ENCODE measurements around the gene FHOD3.

FHOD3 gene

DNA sequence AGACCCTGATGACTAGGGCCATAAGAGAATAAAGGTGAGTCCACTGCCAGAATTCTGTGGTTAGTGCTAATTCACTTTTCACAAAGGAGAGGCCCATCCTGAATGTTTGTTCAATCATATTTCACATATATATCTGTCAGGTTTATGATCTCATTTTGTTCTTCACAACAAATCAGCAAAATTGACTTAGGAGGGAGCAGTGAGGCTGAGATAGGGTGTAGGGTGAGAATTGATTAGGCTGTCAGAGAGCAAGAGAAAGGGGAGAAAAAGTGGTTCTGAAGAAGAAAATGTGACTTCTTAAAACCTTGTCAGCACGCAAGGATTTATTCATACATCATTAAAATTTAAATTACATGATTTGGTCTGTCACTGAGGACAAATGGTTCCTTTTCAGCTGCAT is 117.7 kb downstream of the FHOD3 start:
- no peak for DNase-seq

DNA sequence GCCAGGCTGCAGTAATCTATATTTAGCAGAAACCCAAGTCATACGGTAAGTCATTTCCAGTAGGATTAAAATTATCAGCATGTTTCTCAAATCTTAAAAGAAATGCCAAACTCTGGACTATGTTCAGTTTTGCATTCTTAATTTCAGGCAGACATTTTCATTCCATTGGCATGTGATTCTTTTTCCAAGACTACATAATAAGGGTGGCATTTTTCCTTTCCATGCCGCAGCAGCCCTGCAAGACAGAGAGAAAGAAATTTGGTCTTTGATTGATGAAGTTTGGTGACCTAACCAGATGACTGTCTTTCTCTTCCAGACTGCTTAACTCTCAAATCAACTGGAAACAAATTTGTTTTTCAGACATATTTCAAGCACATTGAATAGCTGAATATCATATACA is 118.1 kb downstream of the FHOD3 start:
- no peak for DNase-seq

GRCh38 chr18:36419188-36419899 is 121.8 kb downstream of the FHOD3 start:
- no peak for DNase-seq

GRCh38 chr18:36419900-36420531 is 122.5 kb downstream of the FHOD3 start:
- no peak for DNase-seq

GRCh38 chr18:36420826-36421225 is 123.3 kb downstream of the FHOD3 start:
- no peak for DNase-seq

DNA sequence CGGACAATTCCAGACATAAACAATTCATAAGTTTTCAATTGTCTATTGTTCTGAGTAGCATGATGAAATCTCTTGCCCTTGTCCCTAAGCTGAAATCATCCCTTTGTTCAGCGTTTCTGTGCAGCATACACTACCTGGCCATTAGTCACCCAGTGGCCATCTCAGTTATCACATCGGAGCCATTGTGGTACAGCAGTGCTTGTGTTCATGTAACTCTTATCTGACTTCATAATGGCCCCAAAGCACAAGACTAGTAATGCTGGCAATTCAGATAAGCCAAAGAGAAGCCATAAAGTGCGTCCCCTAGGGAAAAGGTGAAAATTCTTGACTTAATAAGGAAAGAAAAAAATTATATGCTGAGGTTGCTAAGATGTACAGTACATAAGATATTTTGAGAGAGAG is 127.2 kb downstream of the FHOD3 start:
- DNase-seq: no peak

DNA sequence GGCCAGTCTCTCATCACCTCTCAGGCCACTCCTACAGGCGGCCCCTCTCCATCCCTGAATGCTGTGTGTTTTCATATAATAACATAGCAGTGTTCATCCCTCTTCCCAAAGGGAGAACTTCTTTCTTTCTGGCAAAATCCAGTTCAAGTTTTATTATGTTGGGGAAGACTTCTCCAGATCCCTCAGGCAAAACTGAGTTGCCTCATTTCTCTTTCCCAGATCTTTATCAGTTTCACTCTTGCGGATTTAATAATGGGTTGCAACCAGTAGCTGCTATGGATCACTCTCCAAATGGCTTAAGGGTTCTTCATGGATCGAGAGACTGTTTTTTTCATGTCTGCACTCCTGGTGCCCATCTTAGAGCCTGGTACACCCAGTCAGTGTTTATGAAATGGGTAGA is 129.9 kb downstream of the FHOD3 start:
- DNase-seq: no peak

GRCh38 chr18:36427831-36428230 is 130.3 kb downstream of the FHOD3 start:
- no peak for DNase-seq

DNA sequence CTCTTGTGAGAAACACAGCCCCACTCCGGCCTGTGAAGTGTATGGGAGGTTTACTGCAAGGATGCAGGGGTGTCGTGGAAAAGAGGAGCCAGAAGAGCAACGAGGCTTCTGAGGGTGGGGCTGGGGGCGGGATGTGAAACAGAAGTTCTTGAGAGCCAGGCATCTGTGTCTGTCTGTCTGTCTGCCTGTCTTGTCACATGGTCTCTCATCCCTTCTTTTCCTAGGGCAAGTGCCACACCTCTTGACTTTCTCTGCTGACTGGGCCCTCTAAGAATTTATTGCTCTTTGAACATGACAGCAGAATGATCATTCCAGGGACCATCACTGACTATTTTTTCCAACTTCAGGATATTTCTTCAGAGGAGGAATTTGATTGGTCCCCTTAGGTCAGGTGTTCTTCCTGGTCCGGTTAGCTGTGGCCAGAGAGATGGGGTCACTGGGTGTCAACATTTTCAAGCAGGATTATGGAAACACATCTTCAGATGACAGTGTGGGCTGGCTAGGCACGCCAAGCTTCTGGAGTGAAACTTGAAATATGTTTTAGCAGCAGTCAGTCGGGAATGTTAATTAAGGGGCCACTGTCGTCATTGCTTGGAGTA is 131.0 kb downstream of the FHOD3 start:
- no peak for DNase-seq

- no peak for DNase-seq
Measured at GRCh38 chr18:36432880-36433555, 135.5 kb downstream of the FHOD3 start.

DNA sequence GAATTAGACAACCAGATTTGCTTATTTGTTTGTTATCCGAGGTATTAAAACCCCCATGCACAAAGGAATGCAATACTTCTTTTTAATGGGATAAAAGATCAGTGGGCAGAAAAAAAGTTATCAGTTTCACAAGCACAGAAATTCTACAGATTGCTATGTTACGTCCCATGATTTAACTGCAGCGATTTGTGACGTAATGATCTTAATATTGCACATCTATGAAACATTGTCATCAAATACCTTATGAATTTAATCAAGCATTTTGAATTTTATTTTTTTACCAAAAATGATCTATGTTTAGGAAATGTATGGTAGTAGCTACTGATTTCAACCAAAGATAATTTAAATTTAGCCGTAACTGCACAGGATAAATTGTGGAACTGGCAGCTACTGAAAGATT is 138.9 kb downstream of the FHOD3 start:
- no peak for DNase-seq

- no peak for DNase-seq
Measured at GRCh38 chr18:36440614-36441013, 143.1 kb downstream of the FHOD3 start.

GRCh38 chr18:36441426-36442240 is 144.1 kb downstream of the FHOD3 start:
- no peak for DNase-seq

DNA sequence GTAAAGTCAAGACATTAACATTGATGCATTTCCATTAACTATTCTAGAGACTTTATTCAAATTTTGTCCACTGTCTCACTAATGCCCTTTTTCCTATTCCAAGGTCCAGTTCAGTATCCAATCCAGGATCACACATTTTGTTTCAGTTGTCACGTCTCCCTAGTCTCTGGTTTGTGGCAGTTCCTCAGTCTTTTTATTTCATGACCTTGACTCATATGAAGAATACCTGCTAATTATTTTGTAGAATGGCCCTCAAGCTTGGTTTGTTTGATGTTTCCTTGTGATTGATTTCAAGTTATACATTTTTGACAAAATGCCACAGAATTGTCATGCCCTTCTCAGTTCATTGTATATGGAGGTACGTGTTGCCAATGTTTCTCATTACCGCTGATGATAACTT is 145.2 kb downstream of the FHOD3 start:
- no peak for DNase-seq

DNA sequence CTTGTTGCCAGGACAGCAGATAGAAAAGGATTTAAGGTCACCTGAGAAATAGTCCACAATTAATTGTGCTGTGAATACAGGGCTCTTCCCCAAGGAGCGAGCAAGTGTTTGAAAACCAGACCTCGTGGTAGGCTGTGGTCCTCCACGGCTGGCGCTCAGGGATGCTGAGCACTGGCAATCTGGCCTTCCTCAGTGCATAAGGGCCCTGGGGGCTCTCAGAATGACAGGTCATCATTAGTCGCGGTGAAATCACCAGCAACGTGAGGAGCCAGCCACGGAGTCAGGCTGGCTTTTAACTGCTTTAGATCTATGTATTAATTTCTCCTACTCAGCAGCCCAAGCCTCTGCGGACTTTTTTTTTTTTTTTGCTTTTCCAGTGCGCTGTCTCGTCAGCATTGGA is 148.5 kb downstream of the FHOD3 start:
- DNase-seq: no peak

DNA sequence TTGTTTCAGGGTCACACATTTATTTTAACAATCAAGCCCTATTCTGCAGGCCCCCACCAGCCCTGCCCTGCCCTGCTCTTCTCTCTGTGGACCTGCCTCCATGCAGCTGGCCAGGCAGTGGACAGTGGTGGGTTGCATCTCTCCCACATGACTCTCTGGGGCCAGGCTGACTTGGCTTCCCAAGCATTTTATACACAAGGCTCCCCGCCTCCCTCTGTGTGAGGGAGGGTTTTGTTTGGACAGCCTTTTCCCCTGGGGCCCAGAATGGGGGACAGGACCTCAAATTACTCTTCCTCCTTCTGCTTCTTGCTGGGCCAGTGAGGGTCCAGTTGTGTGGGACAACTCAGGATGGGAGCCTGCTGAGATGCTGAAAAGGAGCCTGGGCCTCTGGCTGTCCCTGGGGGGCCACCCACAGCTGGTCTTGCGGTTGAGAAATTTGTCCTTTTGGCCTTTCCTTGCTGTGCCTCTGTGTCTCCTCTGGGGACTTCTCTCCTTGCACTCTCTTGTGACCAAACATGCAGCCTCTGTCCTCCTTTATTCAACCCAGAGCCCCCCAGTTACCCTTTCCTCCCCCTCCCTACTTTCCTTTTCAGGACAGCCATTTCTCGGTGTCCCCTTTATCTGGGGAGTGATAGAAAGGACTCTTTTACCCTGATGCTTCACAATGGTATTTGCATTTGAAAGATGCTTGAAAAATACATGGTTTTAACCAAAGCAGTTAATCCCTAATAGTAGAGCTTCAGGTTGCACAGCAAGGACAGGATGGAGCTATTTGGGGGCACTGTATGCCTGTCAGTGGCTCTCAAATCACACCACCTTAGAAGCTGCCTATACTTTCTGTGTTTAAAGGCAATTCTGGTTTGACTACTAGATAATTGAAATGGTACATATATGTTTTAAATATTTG is 151.1 kb downstream of the FHOD3 start:
- no peak for DNase-seq

- DNase-seq: no peak
Measured at GRCh38 chr18:36449451-36449850, 151.9 kb downstream of the FHOD3 start.

DNA sequence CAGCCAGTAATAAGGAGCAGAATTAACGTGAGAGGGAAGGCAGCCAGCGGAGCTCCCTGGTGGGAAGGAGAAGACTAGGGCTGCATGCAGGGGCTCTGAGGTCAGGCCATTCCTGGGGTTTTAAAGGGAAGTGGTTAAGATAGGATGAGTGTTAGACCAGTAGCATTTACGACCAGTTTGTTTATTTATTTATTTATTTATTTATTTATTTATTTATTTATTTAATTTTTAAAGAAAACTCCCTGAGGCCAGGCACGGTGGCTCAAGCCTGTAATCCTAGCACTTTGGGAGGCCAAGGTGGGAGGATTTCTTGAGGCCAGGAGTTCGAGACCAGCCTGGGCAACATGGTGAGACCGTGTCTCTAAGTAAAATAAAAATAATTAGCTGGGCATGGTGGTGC is 152.8 kb downstream of the FHOD3 start:
- no peak for DNase-seq

DNA sequence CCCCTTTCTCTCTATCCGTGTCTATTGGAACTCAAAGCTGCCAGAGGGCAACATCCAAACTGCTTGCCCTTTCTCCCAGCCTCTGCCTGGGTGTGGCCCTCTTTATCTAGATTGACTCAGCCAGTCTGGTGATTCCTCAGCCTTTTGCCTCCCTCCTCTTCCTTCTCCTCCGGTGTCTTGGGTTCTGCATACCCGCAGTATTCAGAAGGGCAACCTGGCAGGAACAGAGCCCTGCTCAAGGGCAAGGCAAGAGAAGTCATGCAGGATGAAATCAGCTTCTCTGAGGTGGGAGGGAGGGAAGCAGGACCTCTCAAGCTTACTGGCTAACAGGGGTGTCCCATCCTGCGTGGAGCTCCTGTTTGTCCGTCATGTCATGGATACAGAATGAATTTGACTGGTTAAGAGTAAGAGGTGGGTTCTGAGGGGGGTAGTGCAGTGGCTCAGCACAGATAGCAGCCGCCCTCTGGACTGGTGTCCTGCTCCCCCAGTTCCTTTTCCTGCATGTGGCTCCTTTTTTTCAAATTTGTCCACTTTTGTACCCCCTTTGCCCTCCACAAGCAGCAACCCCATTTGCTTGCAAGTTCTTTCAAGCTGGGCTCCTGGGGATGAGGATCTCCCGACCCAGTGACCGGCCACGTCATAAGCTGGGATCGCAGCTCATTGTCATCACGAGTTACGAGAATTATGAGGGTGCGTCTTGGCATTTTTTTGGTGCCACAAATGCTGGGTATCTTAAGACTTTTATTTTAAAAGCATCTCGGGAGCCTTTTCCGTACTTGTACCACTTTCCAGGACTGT is 154.1 kb downstream of the FHOD3 start:
- DNase-seq: no peak

DNA sequence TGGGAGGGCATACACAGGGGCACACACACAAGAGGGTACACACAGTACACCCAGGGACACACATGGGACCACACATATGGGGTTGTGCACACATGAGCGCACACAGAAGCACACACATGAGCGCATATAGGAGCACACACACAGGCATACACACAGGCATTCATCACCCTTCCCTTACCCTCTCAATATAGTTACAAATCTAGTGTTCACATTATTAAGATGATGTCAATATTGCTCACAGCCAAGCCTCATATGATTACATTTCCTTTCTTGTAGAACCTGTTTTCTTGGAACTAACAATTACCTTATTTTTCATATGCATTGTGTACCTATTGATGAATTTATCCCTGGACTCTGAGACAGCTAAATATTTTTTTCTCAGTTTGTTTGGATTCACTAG is 156.7 kb downstream of the FHOD3 start:
- no peak for DNase-seq

DNA sequence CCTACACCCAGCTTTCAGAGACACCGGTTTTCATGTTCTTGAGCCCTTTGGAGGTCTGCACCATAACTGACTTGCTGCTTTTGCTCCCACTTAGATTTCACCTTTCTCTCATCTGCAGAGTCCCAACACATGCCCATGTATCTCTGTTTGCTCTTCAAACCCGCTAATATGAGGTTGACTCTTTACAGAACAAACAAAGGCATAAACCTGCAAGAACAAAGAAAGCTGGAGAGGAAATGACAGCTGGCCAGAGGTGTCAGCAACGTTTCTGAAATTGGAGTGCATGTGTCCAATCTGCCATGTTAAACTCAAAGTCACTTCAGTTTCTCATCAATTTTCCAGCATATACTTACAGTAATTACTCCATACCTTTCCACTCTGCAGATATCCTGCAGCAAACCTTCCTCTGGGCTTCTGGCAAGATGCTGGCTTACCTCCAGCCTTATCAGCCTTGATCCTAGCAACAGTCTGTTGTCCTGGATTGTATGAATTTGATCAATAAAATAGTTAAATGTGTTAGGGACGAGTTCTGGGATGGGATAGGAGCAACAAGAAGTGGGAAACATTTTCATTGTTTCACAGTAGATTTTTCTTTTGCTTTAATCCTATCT is 157.4 kb downstream of the FHOD3 start:
- DNase-seq: no peak

All from activated naive CD4-positive, alpha-beta T cell (primary cell).